Measurements from ENCODE around the gene TOM1. TPM values are rescaled to one million over a fixed set of nuclear protein-coding genes. Genes with fewer than 3 reads are reported as not detected.
"Not testable (repeated sequence)": the region's sequence is repeated elsewhere in the genome, so short reads cannot be mapped to it uniquely, and the experiment has no call there.

TOM1 gene
- total and polyA plus RNA-seq, 2 experiments from 2014 or later, result 108 to 114 TPM

- no peak for DNase-seq (ENCODE audit: low spot score)
- TF ChIP-seq CTCF (IDR thresholded peaks at IDR 0.05; ENCODE audit: poor library complexity), result no peak
- TF ChIP-seq EZH2phosphoT487 (IDR thresholded peaks at IDR 0.05; ENCODE audit: low read depth, severe bottlenecking, unreplicated experiment), result no peak
- no peak for TF ChIP-seq EZH2 (IDR thresholded peaks at IDR 0.05; ENCODE audit: borderline replicate concordance)
- no peaks in the 10 kb centered on the region for H3K4me1 ChIP-seq (ENCODE audit: insufficient read depth)
These were observed 93.7 kb downstream of the TOM1 start for GRCh38 chr22:35393116-35394010.

GRCh38 chr22:35394011-35394312 lies 94.3 kb downstream of the TOM1 start:
- no peaks in the 10 kb centered on the region for H3K4me1 ChIP-seq (ENCODE audit: insufficient read depth)

More at GRCh38 chr22:35393116-35394010, 93.7 kb downstream of the TOM1 start:
- no peak overlapping the region for H3K27ac ChIP-seq
- H3K27me3 ChIP-seq, result no peaks in the 10 kb centered on the region
- no peak overlapping the region for H2AFZ ChIP-seq
- WGBS (ENCODE audit: low lambda C conversion rate, missing lambda C conversion rate), result 88% methylated on average over 16 of the region's 16 CpGs
- no peaks in the 10 kb centered on the region for H3K36me3 ChIP-seq (replicated peaks; ENCODE audit: insufficient read depth, low read depth)
- H3K79me2 ChIP-seq, result no peaks in the 10 kb centered on the region
- no peak overlapping the region for H3K4me2 ChIP-seq
- no peaks in the 10 kb centered on the region for H3K9me3 ChIP-seq (ENCODE audit: low read depth)
- no peaks in the 10 kb centered on the region for H4K20me1 ChIP-seq (ENCODE audit: insufficient read depth, poor library complexity, severe bottlenecking)
- H3K4me3 ChIP-seq, result no peak overlapping the region
- no peaks in the 10 kb centered on the region for H3K9me2 ChIP-seq (replicated peaks; ENCODE audit: insufficient read depth)

GRCh38 chr22:35394810-35395563 lies 95.3 kb downstream of the TOM1 start:
- H3K36me3 ChIP-seq (replicated peaks; ENCODE audit: insufficient read depth, low read depth), result no peaks in the 10 kb centered on the region
- no peak overlapping the region for H2AFZ ChIP-seq
- H3K9me3 ChIP-seq (ENCODE audit: low read depth), result no peaks in the 10 kb centered on the region
- no peak overlapping the region for H3K27ac ChIP-seq
- no peak for DNase-seq (ENCODE audit: low spot score)
- no peak overlapping the region for H3K4me2 ChIP-seq
- 90% methylated on average over 5 of the region's 5 CpGs for WGBS (ENCODE audit: low lambda C conversion rate, missing lambda C conversion rate)
- no peaks in the 10 kb centered on the region for H3K79me2 ChIP-seq
- H3K27me3 ChIP-seq, result no peaks in the 10 kb centered on the region
- no peak for TF ChIP-seq EZH2 (IDR thresholded peaks at IDR 0.05; ENCODE audit: borderline replicate concordance)
- TF ChIP-seq CTCF (IDR thresholded peaks at IDR 0.05; ENCODE audit: poor library complexity), result no peak
- TF ChIP-seq EZH2phosphoT487 (IDR thresholded peaks at IDR 0.05; ENCODE audit: low read depth, severe bottlenecking, unreplicated experiment), result no peak
- no peaks in the 10 kb centered on the region for H3K9me2 ChIP-seq (replicated peaks; ENCODE audit: insufficient read depth)
- no peaks in the 10 kb centered on the region for H4K20me1 ChIP-seq (ENCODE audit: insufficient read depth, poor library complexity, severe bottlenecking)
- H3K4me1 ChIP-seq (ENCODE audit: insufficient read depth), result no peaks in the 10 kb centered on the region
- no peak overlapping the region for H3K4me3 ChIP-seq

More at GRCh38 chr22:35394011-35394312, 94.3 kb downstream of the TOM1 start:
- TF ChIP-seq EZH2 (IDR thresholded peaks at IDR 0.05; ENCODE audit: borderline replicate concordance), result no peak
- no peak for TF ChIP-seq CTCF (IDR thresholded peaks at IDR 0.05; ENCODE audit: poor library complexity)
- TF ChIP-seq EZH2phosphoT487 (IDR thresholded peaks at IDR 0.05; ENCODE audit: low read depth, severe bottlenecking, unreplicated experiment), result no peak
- no peaks in the 10 kb centered on the region for H4K20me1 ChIP-seq (ENCODE audit: insufficient read depth, poor library complexity, severe bottlenecking)
- no peak for DNase-seq (ENCODE audit: low spot score)
- no peaks in the 10 kb centered on the region for H3K27me3 ChIP-seq
- 84% methylated on average over 4 of the region's 4 CpGs for WGBS (ENCODE audit: low lambda C conversion rate, missing lambda C conversion rate)
- no peaks in the 10 kb centered on the region for H3K9me3 ChIP-seq (ENCODE audit: low read depth)
- no peaks in the 10 kb centered on the region for H3K79me2 ChIP-seq
- H3K9me2 ChIP-seq (replicated peaks; ENCODE audit: insufficient read depth), result no peaks in the 10 kb centered on the region
- H3K4me3 ChIP-seq, result no peak overlapping the region
- H3K27ac ChIP-seq, result no peak overlapping the region
- no peaks in the 10 kb centered on the region for H3K36me3 ChIP-seq (replicated peaks; ENCODE audit: insufficient read depth, low read depth)
- no peak overlapping the region for H3K4me2 ChIP-seq
- no peak overlapping the region for H2AFZ ChIP-seq

- H3K9me2 ChIP-seq (replicated peaks; ENCODE audit: insufficient read depth); H3K27me3 ChIP-seq; H3K36me3 ChIP-seq (replicated peaks; ENCODE audit: insufficient read depth, low read depth); DNase-seq (ENCODE audit: low spot score); H2AFZ ChIP-seq; H3K9me3 ChIP-seq (ENCODE audit: low read depth); H3K4me3 ChIP-seq; H3K4me2 ChIP-seq; H3K27ac ChIP-seq; H4K20me1 ChIP-seq (ENCODE audit: insufficient read depth, poor library complexity, severe bottlenecking); H3K4me1 ChIP-seq (ENCODE audit: insufficient read depth): not testable (repeated sequence)
- peaks cover 12% of the 10 kb centered on the region for H3K79me2 ChIP-seq
- WGBS (ENCODE audit: low lambda C conversion rate, missing lambda C conversion rate), result 89% methylated on average over 6 of the region's 6 CpGs
These were observed 96.9 kb downstream of the TOM1 start for GRCh38 chr22:35396622-35397021.
